PC-9 (cell line): ENCODE data around the gene CMTM3.

ENCODE experiments used
- CTCF ChIP-seq: fragments of 200-600 bp; sonication (generic); conservative IDR thresholded peaks from 2 replicates; pipeline ENCODE4 v1.6.1; 2017; ENCODE audit warnings: mixed run types, antibody characterized with exemption, mild to moderate bottlenecking, moderate library complexity
- EZH2 ChIP-seq: fragments of 200-600 bp; sonication (generic); IDR thresholded peaks from 2 replicates; pipeline ENCODE4 v1.8.0; 2017; ENCODE audit warnings: antibody characterized with exemption, low read depth

DNA sequence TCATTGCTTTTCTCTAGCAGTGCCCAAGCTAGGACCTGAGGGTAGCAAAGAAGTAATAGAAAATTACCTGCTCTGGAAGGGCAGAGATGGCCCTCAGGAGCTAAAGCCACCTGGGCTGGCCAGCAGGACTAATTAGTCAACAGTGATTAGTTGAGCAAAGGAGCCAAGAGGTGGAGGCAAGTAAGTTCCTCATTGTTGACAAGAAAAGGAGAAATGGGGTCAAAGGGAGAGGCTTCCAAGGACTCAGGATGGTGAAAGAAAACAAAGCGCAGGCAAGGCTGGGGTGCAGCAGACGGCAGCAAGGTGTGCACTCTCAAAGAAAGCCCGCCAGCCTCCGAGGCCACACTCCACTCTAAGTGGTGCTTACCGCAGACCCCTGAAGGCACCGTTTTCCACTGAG lies 47.5 kb downstream of the CMTM3 start:
- TF ChIP-seq CTCF = no peak
- TF ChIP-seq EZH2 = no peak
